Osteoblast (primary cell): ENCODE results near the gene PLEKHO2. TPM values are rescaled to one million over a fixed set of nuclear protein-coding genes. Genes with fewer than 3 reads are reported as not detected.
A peak's percentile ranks its signal among the peaks of the same experiment; 100 is the strongest.

ENCODE experiments used
- DNase-seq: peaks from one replicate; pipeline ENCODE4 v3.0.0; 2011; ENCODE audit warnings: low spot score, mixed read lengths; ENCODE audit not compliant: insufficient read length; ENCODE audit errors: missing footprints
- H2AFZ ChIP-seq: 2 replicates; pipeline ENCODE4 v1.6.0; 2011; ENCODE audit warnings: mild to moderate bottlenecking, low read length
- H3K27ac ChIP-seq: 2 replicates; pipeline ENCODE4 v1.5.1; 2011; ENCODE audit warnings: mild to moderate bottlenecking, low read depth, low read length, moderate library complexity
- H3K27me3 ChIP-seq: 2 replicates; pipeline ENCODE4 v1.6.0; 2012; ENCODE audit warnings: mild to moderate bottlenecking, control low read depth, inconsistent platforms, low read length, moderate library complexity; ENCODE audit not compliant: insufficient read depth
- H3K36me3 ChIP-seq: 2 replicates; pipeline ENCODE4 v1.5.1; 2011; ENCODE audit warnings: mild to moderate bottlenecking, low read length, control low read depth, moderate library complexity; ENCODE audit not compliant: insufficient read depth
- H3K4me1 ChIP-seq: 2 replicates; pipeline ENCODE4 v1.5.1; 2011; ENCODE audit warnings: mild to moderate bottlenecking, low read length, control low read depth, moderate library complexity; ENCODE audit not compliant: insufficient read depth
- H3K4me2 ChIP-seq: 2 replicates; pipeline ENCODE4 v1.6.0; 2011; ENCODE audit warnings: mild to moderate bottlenecking, low read length; ENCODE audit not compliant: insufficient read depth
- H3K4me3 ChIP-seq: fragments of 200-600 bp; sonication (generic); 3 replicates; pipeline ENCODE4 v1.5.1; 2012; ENCODE audit warnings: mild to moderate bottlenecking, low read length, inconsistent platforms; ENCODE audit not compliant: insufficient read depth
- H3K79me2 ChIP-seq: 2 replicates; pipeline ENCODE4 v1.6.0; 2012; ENCODE audit warnings: mild to moderate bottlenecking, low read length, control low read depth, inconsistent platforms; ENCODE audit not compliant: insufficient read depth
- H3K9me3 ChIP-seq: 2 replicates; pipeline ENCODE4 v1.5.1; 2011; ENCODE audit warnings: low read depth, low read length, control low read depth
- H4K20me1 ChIP-seq: 2 replicates; pipeline ENCODE4 v1.6.0; 2012; ENCODE audit warnings: mild to moderate bottlenecking, low read length, control low read depth; ENCODE audit not compliant: insufficient read depth
- CTCF ChIP-seq: IDR thresholded peaks from 2 replicates; pipeline ENCODE4 v1.5.1; 2011; ENCODE audit warnings: mild to moderate bottlenecking, low read depth, low read length, moderate library complexity; ENCODE audit errors: extremely low read depth
- total RNA-seq: library from RNA; depleted of rRNA; stranded (reverse); fragments of >200 nt; gene quantifications from 2 replicates; pipeline ENCODE4 v1.2.3, GENCODE V29; 2012

PLEKHO2 gene
- total RNA-seq, 1 donor, result 41.6 TPM

GRCh38 chr15:64894395-64895056 is 52.8 kb downstream of the PLEKHO2 start:
- peak overlapping the region; percentile 59 for H3K4me3 ChIP-seq
- H3K4me1 ChIP-seq, result peaks cover 44% of the 10 kb centered on the region

GRCh38 chr15:64895285-64896065 is 53.8 kb downstream of the PLEKHO2 start:
- peak overlapping the region; percentile 71 for H3K4me2 ChIP-seq
- peak overlapping the region; percentile 74 for H3K27ac ChIP-seq
- H3K4me3 ChIP-seq, result peak overlapping the region; percentile 57
- H3K9me3 ChIP-seq, result no peaks in the 10 kb centered on the region
- H4K20me1 ChIP-seq, result no peaks in the 10 kb centered on the region
- H3K4me1 ChIP-seq, result peaks cover 44% of the 10 kb centered on the region
- H3K27me3 ChIP-seq, result no peaks in the 10 kb centered on the region
- no peak for TF ChIP-seq CTCF
- no peak for DNase-seq
- H3K79me2 ChIP-seq, result no peaks in the 10 kb centered on the region
- H3K36me3 ChIP-seq, result no peaks in the 10 kb centered on the region
- H2AFZ ChIP-seq, result peak overlapping the region; percentile 81

More at GRCh38 chr15:64894395-64895056, 52.8 kb downstream of the PLEKHO2 start:
- Histone ChIP-seq H3K36me3 (no peaks in the 10 kb centered on the region), H3K27ac (peak overlapping the region; percentile 68), H3K4me2 (peak overlapping the region; percentile 63), H3K79me2 (no peaks in the 10 kb centered on the region), H3K9me3 (no peaks in the 10 kb centered on the region), H4K20me1 (no peaks in the 10 kb centered on the region), H3K27me3 (no peaks in the 10 kb centered on the region), H2AFZ (peak overlapping the region; percentile 68)
- DNase-seq, result no peak
- TF ChIP-seq CTCF, result no peak

DNA sequence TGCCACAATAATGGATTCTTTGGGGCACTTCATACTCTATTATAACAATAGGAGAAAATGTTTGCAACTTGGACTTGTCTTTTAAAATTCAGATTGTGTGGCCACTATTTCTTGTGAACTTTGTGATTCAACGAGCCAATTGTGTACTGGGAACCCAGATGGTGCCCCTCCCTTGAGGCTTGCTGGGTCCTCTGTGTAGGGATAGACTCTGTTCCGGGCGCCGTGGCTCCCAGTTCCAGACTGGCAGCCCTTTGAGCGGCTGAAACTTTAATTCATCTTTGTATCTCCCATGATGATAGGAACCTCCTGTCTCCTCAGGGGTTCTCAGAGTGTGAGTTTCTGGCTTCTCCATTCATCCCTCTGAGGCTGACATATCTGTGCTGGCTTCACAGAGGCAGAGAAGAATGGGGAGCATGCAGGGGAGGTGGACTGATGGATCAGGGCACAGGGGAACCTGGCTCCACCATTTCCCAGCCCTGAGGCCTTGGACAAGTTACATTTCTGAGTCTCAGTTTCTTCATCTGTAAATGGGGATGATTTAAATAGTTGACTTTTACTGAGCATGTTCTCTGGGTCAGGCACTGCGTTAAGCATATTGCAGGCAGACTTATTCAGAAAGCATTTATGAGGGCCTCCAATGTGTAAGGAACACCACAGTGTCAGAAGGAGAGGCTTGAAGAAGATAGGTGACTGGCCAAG is 54.8 kb downstream of the PLEKHO2 start:
- DNase-seq, result no peak
- Histone ChIP-seq H3K27me3 (no peaks in the 10 kb centered on the region), H3K36me3 (no peaks in the 10 kb centered on the region), H3K27ac (peak overlapping the region; percentile 74), H4K20me1 (no peaks in the 10 kb centered on the region), H3K4me1 (peaks cover 44% of the 10 kb centered on the region), H2AFZ (peak overlapping the region; percentile 81), H3K79me2 (no peaks in the 10 kb centered on the region), H3K4me2 (no peak overlapping the region), H3K4me3 (no peak overlapping the region), H3K9me3 (peaks cover 5% of the 10 kb centered on the region)
- no peak for TF ChIP-seq CTCF
